ENCODE results near the gene RASGRP4. TPM values are rescaled to one million over a fixed set of nuclear protein-coding genes. Genes with fewer than 3 reads are reported as not detected.

The RASGRP4 gene
- total RNA-seq, 5 donors from 2014 or later (not counting 1 experiment from before 2014, with no cell fraction given) = 0.09 to 0.70 (median 0.26) TPM

DNA sequence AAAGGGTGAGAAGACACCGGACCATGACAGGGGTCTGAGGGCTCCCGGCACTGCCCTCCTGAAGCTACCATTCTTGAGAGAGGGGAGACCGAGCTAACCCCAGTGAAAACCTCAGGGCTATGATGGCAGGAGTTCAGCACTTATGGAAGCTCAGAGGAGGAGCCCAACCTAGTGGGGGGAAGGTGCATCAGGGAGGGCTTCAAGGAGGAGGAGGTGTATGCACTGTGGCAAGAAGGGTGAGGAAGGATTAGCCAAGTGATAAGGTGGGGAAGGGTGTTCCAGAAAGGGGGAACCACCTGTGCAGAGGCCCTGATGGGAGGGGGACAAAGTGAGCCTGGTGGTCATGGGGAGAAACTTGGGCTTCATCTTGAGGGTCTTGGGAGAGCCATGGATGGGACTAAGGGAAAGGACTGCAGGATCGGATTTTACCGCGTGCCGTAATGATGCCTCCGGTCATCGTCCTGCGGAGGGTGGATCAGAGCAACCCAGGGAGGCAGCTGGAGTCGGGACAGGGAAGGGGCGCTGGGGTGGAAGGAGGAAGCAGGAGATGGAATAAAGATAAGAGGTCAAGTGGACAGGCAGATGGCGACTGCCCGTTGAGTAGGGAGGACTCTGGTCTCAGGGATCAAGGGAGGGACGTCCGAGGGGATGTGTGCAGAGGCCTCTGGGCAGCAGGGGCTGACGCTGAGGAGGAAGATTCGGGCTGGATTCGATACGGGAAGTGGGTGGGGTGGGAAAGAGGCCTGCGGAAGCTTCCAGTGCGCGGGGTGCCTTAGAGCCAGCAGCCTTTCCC is 65.0 kb downstream of the RASGRP4 start:
- peaks cover 0 to 58% of the 10 kb centered on the region in 2 experiments for H3K27me3 ChIP-seq (replicated peaks in 1 of 2; ENCODE audit: control insufficient read depth in 2 of 2, extremely low read depth in 1 of 2, insufficient read depth in 2 of 2, low read length in 1 of 2)
- peaks cover 6 to 23% of the 10 kb centered on the region in 2 experiments for H3K4me1 ChIP-seq (ENCODE audit: control insufficient read depth in 1 of 2, extremely low read depth in 1 of 2, insufficient read depth in 2 of 2, low read length in 2 of 2)
- WGBS (ENCODE audit: insufficient coverage) = 24% methylated on average over 23 of the region's 23 CpGs
- H3K36me3 ChIP-seq (ENCODE audit: control insufficient read depth in 2 of 2, extremely low read depth in 1 of 2, insufficient read depth in 1 of 2, low read length in 1 of 2) = no peaks in the 10 kb centered on the region
- Mint-ChIP-seq H3K4me1 (peaks cover 7 to 17% (median 14%) of the 10 kb centered on the region in 3 donors), H3K27ac (no peak overlapping the region), H3K9me3 (no peaks in the 10 kb centered on the region), H3K36me3 (no peaks in the 10 kb centered on the region), H3K4me3 (peak overlapping the region; percentile 80 to 82 (median 81)), H3K27me3 (peaks cover 9 to 14% of the 10 kb centered on the region in 2 donors)
- DNase-seq (no peak), ATAC-seq (replicated peaks in 1 of 4) (no peak)
- peak overlapping the region; percentile 52 to 63 for H3K4me3 ChIP-seq (ENCODE audit: control insufficient read depth in 1 of 2, extremely low read depth in 1 of 2, low read length in 1 of 2)
- POLR2A ChIA-PET = no interaction called here
- no peaks in the 10 kb centered on the region for H3K9me3 ChIP-seq
- no peak overlapping the region for H3K27ac ChIP-seq (ENCODE audit: low read length)
- CTCF ChIA-PET = interaction anchor here (0.6 kb wide), 2 partner anchors 438 to 747 kb away, joined by 3 read pairs; no protein-coding TSS in a partner anchor

DNA sequence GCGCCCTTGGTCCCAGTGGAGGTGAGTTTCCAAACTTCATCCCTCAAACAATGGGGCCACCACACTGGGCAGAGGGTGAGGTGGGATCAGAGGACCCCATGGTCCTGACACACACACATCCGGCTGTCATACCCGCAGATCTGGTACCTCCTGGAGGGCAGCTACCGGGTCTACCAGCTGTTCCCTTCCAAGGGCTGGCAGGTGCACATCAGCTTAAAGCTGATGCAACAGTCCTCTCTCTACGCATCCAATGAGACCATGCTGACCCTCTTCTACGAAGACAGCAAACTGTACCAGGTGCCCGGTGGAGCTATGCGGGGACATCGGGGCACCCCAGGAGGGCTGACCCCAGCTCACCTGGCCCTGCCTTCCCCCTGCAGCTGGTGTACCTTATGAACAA is 65.7 kb downstream of the RASGRP4 start:
- H3K27ac Mint-ChIP-seq = no peak overlapping the region
- H3K4me1 Mint-ChIP-seq = peaks cover 7 to 17% (median 14%) of the 10 kb centered on the region in 3 donors
- H3K36me3 ChIP-seq (ENCODE audit: control insufficient read depth in 2 of 2, extremely low read depth in 1 of 2, insufficient read depth in 1 of 2, low read length in 1 of 2) = no peaks in the 10 kb centered on the region
- peaks cover 7 to 13% of the 10 kb centered on the region in 2 donors for H3K27me3 Mint-ChIP-seq
- no peak overlapping the region for H3K4me3 ChIP-seq (ENCODE audit: control insufficient read depth in 1 of 2, extremely low read depth in 1 of 2, low read length in 1 of 2)
- peak overlapping the region in 2 of 3 donors; percentile 80 to 82 for H3K4me3 Mint-ChIP-seq
- H3K9me3 Mint-ChIP-seq = no peaks in the 10 kb centered on the region
- ATAC-seq (replicated peaks in 1 of 4) (no peak), DNase-seq (peak in 1 of 35 experiments; percentile 11)
- H3K27me3 ChIP-seq (replicated peaks in 1 of 2; ENCODE audit: control insufficient read depth in 2 of 2, extremely low read depth in 1 of 2, insufficient read depth in 2 of 2, low read length in 1 of 2) = peaks cover 0 to 52% of the 10 kb centered on the region in 2 experiments
- no peak overlapping the region for H3K27ac ChIP-seq (ENCODE audit: low read length)
- H3K9me3 ChIP-seq = no peaks in the 10 kb centered on the region
- no peaks in the 10 kb centered on the region for H3K36me3 Mint-ChIP-seq
- POLR2A ChIA-PET = no interaction called here
- CTCF ChIA-PET = no interaction called here
- WGBS (ENCODE audit: insufficient coverage) = 89% methylated on average over 7 of the region's 9 CpGs
- peaks cover 6 to 23% of the 10 kb centered on the region in 2 experiments for H3K4me1 ChIP-seq (ENCODE audit: control insufficient read depth in 1 of 2, extremely low read depth in 1 of 2, insufficient read depth in 2 of 2, low read length in 2 of 2)

DNA sequence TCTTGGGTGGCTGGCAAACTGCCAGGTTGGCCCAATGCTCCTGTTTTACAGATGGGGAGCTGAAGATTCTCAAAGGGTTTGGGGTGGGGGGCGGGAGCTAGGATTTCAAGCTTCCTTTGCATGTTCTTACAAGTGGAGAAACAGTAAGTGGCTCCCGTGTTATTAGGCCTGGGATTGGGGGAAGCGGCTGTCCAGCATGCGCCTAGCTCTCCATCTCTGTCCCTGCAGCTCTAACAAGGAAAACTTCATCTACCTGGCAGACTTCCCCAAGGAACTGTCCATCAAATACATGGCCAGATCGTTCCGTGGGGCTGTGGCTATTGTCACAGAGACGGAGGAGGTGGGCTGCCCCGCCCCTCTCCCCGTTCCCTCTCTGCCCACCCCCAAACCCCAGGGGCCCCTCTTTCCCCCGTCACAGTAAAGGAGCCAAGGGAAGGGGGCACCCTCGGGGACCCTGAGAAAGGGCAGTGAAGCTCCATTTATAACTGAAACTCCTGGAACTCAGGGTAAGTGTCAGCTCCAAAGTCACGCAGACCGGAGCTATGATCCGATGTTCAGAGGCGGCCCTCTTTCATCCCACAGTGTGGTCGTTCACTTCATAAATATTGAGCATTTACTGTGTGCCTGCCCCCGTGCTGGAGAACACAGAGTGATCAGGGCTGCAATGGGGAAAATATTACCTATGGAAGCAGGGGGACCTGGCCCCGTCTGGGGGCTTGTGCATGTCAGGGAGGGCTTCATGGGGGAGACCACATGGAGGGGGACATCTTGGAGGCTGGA is 66.6 kb downstream of the RASGRP4 start:
- peaks cover 6 to 23% of the 10 kb centered on the region in 2 experiments for H3K4me1 ChIP-seq (ENCODE audit: control insufficient read depth in 1 of 2, extremely low read depth in 1 of 2, insufficient read depth in 2 of 2, low read length in 2 of 2)
- Mint-ChIP-seq H3K27me3 (peaks cover 7 to 13% of the 10 kb centered on the region in 2 donors), H3K9me3 (no peaks in the 10 kb centered on the region), H3K4me1 (peaks cover 7 to 17% (median 14%) of the 10 kb centered on the region in 3 donors), H3K4me3 (peak overlapping the region in 2 of 3 donors; percentile 41 to 80), H3K36me3 (no peaks in the 10 kb centered on the region), H3K27ac (no peak overlapping the region)
- H3K4me3 ChIP-seq (ENCODE audit: control insufficient read depth in 1 of 2, extremely low read depth in 1 of 2, low read length in 1 of 2) = no peak overlapping the region
- H3K9me3 ChIP-seq = no peaks in the 10 kb centered on the region
- ChIA-PET CTCF (no interaction called here), POLR2A (interaction anchor here in 1 of 2 donors (0.5 to 0.7 kb wide), 2 partner anchors 12 to 275 kb away, joined by 3 to 5 read pairs; no protein-coding TSS in a partner anchor)
- WGBS (ENCODE audit: insufficient coverage) = 75% methylated on average over 6 of the region's 18 CpGs
- ATAC-seq (replicated peaks in 1 of 4) = no peak
- H3K27me3 ChIP-seq (replicated peaks in 1 of 2; ENCODE audit: control insufficient read depth in 2 of 2, extremely low read depth in 1 of 2, insufficient read depth in 2 of 2, low read length in 1 of 2) = peaks cover 0 to 46% of the 10 kb centered on the region in 2 experiments
- no peak for DNase-seq
- no peaks in the 10 kb centered on the region for H3K36me3 ChIP-seq (ENCODE audit: control insufficient read depth in 2 of 2, extremely low read depth in 1 of 2, insufficient read depth in 1 of 2, low read length in 1 of 2)
- no peak overlapping the region for H3K27ac ChIP-seq (ENCODE audit: low read length)

Other genes starting within 250 kb of the RASGRP4 start
- not detected for gene DPF1, start 202.0 kb downstream of the RASGRP4 start, total RNA-seq
- 1 to 10 TPM in 2 of 5 donors, under 1 TPM in 1, not detected in 2; 0.82 to 2.8 (median 1.6) TPM for gene PPP1R14A, start 169.8 kb downstream of the RASGRP4 start, total RNA-seq
- gene SPINT2, start 161.6 kb downstream of the RASGRP4 start, total RNA-seq = 10 to 100 TPM; 30.3 to 48.5 (median 37.9) TPM
- 1 to 10 TPM in 2 of 5 donors, under 1 TPM in 1, not detected in 2; 0.56 to 1.4 (median 1.3) TPM for gene C19orf33, start 122.0 kb downstream of the RASGRP4 start, total RNA-seq
- 10 to 100 TPM; 28.1 to 39.1 (median 34.1) TPM for gene YIF1B, start 110.3 kb downstream of the RASGRP4 start, total RNA-seq
- 10 to 100 TPM in 3 of 5 donors, 1 to 10 TPM in 2; 4.8 to 12.9 (median 12.6) TPM for gene KCNK6, start 106.4 kb downstream of the RASGRP4 start, total RNA-seq
- gene CATSPERG, start 90.4 kb downstream of the RASGRP4 start, total RNA-seq = 10 to 100 TPM; 11.1 to 27.2 (median 21.2) TPM
- 10 to 100 TPM; 76.4 to 95.2 (median 85.8) TPM for gene PSMD8, start 51.6 kb downstream of the RASGRP4 start, total RNA-seq
- gene GGN, start 38.2 kb downstream of the RASGRP4 start, total RNA-seq = under 1 TPM in 4 of 5 donors, not detected in 1; 0.18 to 0.60 (median 0.31) TPM
- gene SPRED3, start 37.5 kb downstream of the RASGRP4 start, total RNA-seq = 1 to 10 TPM in 4 of 5 donors, under 1 TPM in 1; 0.93 to 2.9 (median 2.1) TPM
- 10 to 100 TPM; 31.9 to 62.1 (median 57.4) TPM for gene FAM98C, start 23.1 kb downstream of the RASGRP4 start, total RNA-seq
- 1 to 10 TPM; 1.1 to 3.8 (median 2.9) TPM for gene RYR1, start 7.5 kb upstream of the RASGRP4 start, total RNA-seq
- 100 to 1,000 TPM; 243 to 417 (median 329) TPM for gene MAP4K1, start 191.7 kb upstream of the RASGRP4 start, total RNA-seq
- 100 to 1,000 TPM; 317 to 352 (median 319) TPM for gene EIF3K, start 193.0 kb upstream of the RASGRP4 start, total RNA-seq
- gene ACTN4, start 221.4 kb upstream of the RASGRP4 start, total RNA-seq = 100 to 1,000 TPM in 4 of 5 donors, 10 to 100 TPM in 1; 100.0 to 201 (median 175) TPM

Measured in T-cell (primary cell).